ENCODE measurements around the gene PDIA6. TPM values are rescaled to one million over a fixed set of nuclear protein-coding genes. Genes with fewer than 3 reads are reported as not detected.
A peak's percentile ranks its signal among the peaks of the same experiment; 100 is the strongest.

Gene PDIA6
- total and polyA plus RNA-seq, 9 of the 15 experiments (the other 6 are each of a cell fraction or from before 2014, with no cell fraction given) = 166 to 268 (median 229) TPM

DNA sequence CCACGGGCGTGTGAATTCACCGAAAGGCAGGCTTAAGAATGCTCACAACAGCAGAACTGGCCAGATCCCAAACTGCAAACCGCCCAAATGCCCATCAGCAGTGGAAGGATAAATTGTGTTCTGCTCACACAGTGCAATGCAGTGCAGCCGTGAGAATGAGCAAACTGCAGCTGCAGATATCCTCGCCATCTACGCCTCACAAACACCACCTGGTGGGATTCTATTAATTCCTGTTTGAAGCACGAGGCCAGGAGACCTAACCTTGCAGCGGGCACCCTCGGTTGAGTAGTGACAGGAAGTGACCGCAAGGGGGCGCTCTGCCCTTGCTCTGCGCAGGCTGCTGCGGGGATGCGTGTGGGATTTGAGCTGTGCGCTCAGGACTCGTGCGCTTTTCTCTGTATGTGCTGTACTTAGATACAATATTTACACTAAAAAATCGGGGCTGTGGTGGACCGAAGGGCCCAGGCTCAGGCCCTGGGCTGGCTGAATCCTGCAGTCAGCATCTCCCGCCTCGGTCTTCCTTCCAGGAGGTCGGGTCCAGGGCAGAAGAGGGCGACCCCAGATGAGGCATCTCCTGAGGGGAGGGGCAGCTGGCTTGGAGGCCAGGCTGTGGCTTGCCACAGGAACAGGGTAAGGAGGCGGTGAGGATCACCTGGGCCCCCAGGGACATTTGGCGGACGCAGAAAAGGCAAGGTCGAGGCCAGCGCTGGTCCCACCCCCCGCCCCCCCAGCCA, 19.8 kb upstream of the PDIA6 start (continued):
- no peak for TF ChIP-seq ZNF165 (CRISPR knock-in tag; IDR thresholded peaks at IDR 0.05; ENCODE audit: borderline replicate concordance)
- TF ChIP-seq, protein P1, sequence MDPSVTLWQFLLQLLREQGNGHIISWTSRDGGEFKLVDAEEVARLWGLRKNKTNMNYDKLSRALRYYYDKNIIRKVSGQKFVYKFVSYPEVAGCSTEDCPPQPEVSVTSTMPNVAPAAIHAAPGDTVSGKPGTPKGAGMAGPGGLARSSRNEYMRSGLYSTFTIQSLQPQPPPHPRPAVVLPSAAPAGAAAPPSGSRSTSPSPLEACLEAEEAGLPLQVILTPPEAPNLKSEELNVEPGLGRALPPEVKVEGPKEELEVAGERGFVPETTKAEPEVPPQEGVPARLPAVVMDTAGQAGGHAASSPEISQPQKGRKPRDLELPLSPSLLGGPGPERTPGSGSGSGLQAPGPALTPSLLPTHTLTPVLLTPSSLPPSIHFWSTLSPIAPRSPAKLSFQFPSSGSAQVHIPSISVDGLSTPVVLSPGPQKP (CRISPR knock-in tag; IDR thresholded peaks at IDR 0.05) = no peak
- TF ChIP-seq HDGF (IDR thresholded peaks at IDR 0.05) = no peak
- TF ChIP-seq, protein P2, sequence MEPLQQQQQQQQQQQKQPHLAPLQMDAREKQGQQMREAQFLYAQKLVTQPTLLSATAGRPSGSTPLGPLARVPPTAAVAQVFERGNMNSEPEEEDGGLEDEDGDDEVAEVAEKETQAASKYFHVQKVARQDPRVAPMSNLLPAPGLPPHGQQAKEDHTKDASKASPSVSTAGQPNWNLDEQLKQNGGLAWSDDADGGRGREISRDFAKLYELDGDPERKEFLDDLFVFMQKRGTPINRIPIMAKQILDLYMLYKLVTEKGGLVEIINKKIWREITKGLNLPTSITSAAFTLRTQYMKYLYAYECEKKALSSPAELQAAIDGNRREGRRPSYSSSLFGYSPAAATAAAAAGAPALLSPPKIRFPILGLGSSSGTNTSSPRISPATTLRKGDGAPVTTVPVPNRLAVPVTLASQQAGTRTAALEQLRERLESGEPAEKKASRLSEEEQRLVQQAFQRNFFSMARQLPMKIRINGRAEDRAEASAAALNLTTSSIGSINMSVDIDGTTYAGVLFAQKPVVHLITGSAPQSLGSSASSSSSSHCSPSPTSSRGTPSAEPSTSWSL (CRISPR knock-in tag; IDR thresholded peaks at IDR 0.05; ENCODE audit: borderline replicate concordance) = no peak
- TF ChIP-seq ZNF3 (CRISPR knock-in tag; IDR thresholded peaks at IDR 0.05) = no peak
- TF ChIP-seq, protein P3, sequence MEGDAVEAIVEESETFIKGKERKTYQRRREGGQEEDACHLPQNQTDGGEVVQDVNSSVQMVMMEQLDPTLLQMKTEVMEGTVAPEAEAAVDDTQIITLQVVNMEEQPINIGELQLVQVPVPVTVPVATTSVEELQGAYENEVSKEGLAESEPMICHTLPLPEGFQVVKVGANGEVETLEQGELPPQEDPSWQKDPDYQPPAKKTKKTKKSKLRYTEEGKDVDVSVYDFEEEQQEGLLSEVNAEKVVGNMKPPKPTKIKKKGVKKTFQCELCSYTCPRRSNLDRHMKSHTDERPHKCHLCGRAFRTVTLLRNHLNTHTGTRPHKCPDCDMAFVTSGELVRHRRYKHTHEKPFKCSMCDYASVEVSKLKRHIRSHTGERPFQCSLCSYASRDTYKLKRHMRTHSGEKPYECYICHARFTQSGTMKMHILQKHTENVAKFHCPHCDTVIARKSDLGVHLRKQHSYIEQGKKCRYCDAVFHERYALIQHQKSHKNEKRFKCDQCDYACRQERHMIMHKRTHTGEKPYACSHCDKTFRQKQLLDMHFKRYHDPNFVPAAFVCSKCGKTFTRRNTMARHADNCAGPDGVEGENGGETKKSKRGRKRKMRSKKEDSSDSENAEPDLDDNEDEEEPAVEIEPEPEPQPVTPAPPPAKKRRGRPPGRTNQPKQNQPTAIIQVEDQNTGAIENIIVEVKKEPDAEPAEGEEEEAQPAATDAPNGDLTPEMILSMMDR (IDR thresholded peaks at IDR 0.05 in 2 of 3, conservative IDR thresholded peaks at IDR 0.05 in 1 of 3; ENCODE audit: insufficient read depth in 2 of 3, low read depth in 1 of 3, low read length in 3 of 3) = peak; percentile 95 to 97 (median 97)
- TF ChIP-seq, protein P4, sequence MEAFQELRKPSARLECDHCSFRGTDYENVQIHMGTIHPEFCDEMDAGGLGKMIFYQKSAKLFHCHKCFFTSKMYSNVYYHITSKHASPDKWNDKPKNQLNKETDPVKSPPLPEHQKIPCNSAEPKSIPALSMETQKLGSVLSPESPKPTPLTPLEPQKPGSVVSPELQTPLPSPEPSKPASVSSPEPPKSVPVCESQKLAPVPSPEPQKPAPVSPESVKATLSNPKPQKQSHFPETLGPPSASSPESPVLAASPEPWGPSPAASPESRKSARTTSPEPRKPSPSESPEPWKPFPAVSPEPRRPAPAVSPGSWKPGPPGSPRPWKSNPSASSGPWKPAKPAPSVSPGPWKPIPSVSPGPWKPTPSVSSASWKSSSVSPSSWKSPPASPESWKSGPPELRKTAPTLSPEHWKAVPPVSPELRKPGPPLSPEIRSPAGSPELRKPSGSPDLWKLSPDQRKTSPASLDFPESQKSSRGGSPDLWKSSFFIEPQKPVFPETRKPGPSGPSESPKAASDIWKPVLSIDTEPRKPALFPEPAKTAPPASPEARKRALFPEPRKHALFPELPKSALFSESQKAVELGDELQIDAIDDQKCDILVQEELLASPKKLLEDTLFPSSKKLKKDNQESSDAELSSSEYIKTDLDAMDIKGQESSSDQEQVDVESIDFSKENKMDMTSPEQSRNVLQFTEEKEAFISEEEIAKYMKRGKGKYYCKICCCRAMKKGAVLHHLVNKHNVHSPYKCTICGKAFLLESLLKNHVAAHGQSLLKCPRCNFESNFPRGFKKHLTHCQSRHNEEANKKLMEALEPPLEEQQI (IDR thresholded peaks at IDR 0.05) = no peak
- TF ChIP-seq, protein P5, sequence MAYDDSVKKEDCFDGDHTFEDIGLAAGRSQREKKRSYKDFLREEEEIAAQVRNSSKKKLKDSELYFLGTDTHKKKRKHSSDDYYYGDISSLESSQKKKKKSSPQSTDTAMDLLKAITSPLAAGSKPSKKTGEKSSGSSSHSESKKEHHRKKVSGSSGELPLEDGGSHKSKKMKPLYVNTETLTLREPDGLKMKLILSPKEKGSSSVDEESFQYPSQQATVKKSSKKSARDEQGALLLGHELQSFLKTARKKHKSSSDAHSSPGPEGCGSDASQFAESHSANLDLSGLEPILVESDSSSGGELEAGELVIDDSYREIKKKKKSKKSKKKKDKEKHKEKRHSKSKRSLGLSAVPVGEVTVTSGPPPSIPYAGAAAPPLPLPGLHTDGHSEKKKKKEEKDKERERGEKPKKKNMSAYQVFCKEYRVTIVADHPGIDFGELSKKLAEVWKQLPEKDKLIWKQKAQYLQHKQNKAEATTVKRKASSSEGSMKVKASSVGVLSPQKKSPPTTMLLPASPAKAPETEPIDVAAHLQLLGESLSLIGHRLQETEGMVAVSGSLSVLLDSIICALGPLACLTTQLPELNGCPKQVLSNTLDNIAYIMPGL (CRISPR knock-in tag; IDR thresholded peaks at IDR 0.05) = no peak
- TF ChIP-seq NCOA4 (IDR thresholded peaks at IDR 0.05; ENCODE audit: partially characterized antibody) = no peak
- TF ChIP-seq, protein P6, sequence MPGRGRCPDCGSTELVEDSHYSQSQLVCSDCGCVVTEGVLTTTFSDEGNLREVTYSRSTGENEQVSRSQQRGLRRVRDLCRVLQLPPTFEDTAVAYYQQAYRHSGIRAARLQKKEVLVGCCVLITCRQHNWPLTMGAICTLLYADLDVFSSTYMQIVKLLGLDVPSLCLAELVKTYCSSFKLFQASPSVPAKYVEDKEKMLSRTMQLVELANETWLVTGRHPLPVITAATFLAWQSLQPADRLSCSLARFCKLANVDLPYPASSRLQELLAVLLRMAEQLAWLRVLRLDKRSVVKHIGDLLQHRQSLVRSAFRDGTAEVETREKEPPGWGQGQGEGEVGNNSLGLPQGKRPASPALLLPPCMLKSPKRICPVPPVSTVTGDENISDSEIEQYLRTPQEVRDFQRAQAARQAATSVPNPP (IDR thresholded peaks at IDR 0.05; ENCODE audit: borderline replicate concordance, insufficient read depth, insufficient read length) = no peak
- no peak for TF ChIP-seq ZC3H8 (IDR thresholded peaks at IDR 0.05)
- TF ChIP-seq ZNF561 (CRISPR knock-in tag; conservative IDR thresholded peaks at IDR 0.05) = no peak
- no peak for TF ChIP-seq ZBTB8A (IDR thresholded peaks at IDR 0.05; ENCODE audit: partially characterized antibody)
- TF ChIP-seq NUFIP1 (IDR thresholded peaks at IDR 0.05; ENCODE audit: partially characterized antibody) = no peak
- no peak for TF ChIP-seq ILF3 (IDR thresholded peaks at IDR 0.05; ENCODE audit: borderline replicate concordance)
- no peak for TF ChIP-seq ZNF696 (CRISPR knock-in tag; conservative IDR thresholded peaks at IDR 0.05)

All from K562 (cell line).